ENCODE data around the gene TENM4. TPM values are rescaled to one million over a fixed set of nuclear protein-coding genes. Genes with fewer than 3 reads are reported as not detected.

TENM4 gene
- total RNA-seq, 4 donors from 2014 or later, result 2.3 to 18.9 (median 4.5) TPM

- ATAC-seq (ENCODE audit: low FRiP score) (no peak), DNase-seq (ENCODE audit: low spot score) (no peak)
- no peak for TF ChIP-seq CTCF (IDR thresholded peaks at IDR 0.05)
Observed at GRCh38 chr11:79362821-79363220, 78.0 kb downstream of the TENM4 start.

GRCh38 chr11:79362206-79362757, 78.5 kb downstream of the TENM4 start:
- TF ChIP-seq CTCF (IDR thresholded peaks at IDR 0.05), result no peak
- ATAC-seq (ENCODE audit: low FRiP score) (no peak), DNase-seq (ENCODE audit: low spot score) (no peak)

- no peak for TF ChIP-seq CTCF (IDR thresholded peaks at IDR 0.05)
- DNase-seq (ENCODE audit: low spot score), result no peak
- ATAC-seq (ENCODE audit: low FRiP score), result no peak
Observed at GRCh38 chr11:79358258-79358657, 82.6 kb downstream of the TENM4 start.

GRCh38 chr11:79353706-79354105, 87.1 kb downstream of the TENM4 start:
- DNase-seq (ENCODE audit: low spot score) (no peak), ATAC-seq (ENCODE audit: low FRiP score) (no peak)
- TF ChIP-seq CTCF (IDR thresholded peaks at IDR 0.05), result no peak

GRCh38 chr11:79352349-79352703, 88.5 kb downstream of the TENM4 start:
- DNase-seq (ENCODE audit: low spot score), result no peak
- ATAC-seq (ENCODE audit: low FRiP score), result no peak
- no peak for TF ChIP-seq CTCF (IDR thresholded peaks at IDR 0.05)

- ATAC-seq (ENCODE audit: low FRiP score), result no peak
- TF ChIP-seq CTCF (IDR thresholded peaks at IDR 0.05), result no peak
- DNase-seq (ENCODE audit: low spot score), result no peak
Observed at GRCh38 chr11:79348976-79349682, 91.7 kb downstream of the TENM4 start.

GRCh38 chr11:79346021-79346420, 94.8 kb downstream of the TENM4 start:
- ATAC-seq (ENCODE audit: low FRiP score), result no peak

More at GRCh38 chr11:79346021-79346420, 94.8 kb downstream of the TENM4 start:
- DNase-seq (ENCODE audit: low spot score), result no peak
- no peak for TF ChIP-seq CTCF (IDR thresholded peaks at IDR 0.05)

All from omental fat pad (tissue), 4 donors.